IPS DF 6.9 (cell line): Measurements from ENCODE around the gene CNIH2.

Source experiments
- DNase-seq: peaks from one replicate; pipeline ENCODE4 v3.0.0-alpha.2; 2013; ENCODE audit warnings: low read depth, low spot score
- H3K27ac ChIP-seq: one replicate; pipeline ENCODE4 v1.5.1; 2013; ENCODE audit warnings: low read length, control low read depth
- H3K27me3 ChIP-seq: 2 replicates; pipeline ENCODE4 v1.6.1; 2013; ENCODE audit warnings: mild to moderate bottlenecking, low read length; ENCODE audit not compliant: control insufficient read depth, insufficient read depth
- H3K36me3 ChIP-seq: 2 replicates; pipeline ENCODE4 v1.6.1; 2013; ENCODE audit warnings: low read length; ENCODE audit not compliant: control insufficient read depth, insufficient read depth
- H3K4me1 ChIP-seq: 2 replicates; pipeline ENCODE4 v1.6.1; 2013; ENCODE audit warnings: low read length; ENCODE audit not compliant: control insufficient read depth, insufficient read depth
- H3K4me3 ChIP-seq: 2 replicates; pipeline ENCODE4 v1.5.1; 2013; ENCODE audit warnings: mild to moderate bottlenecking, low read length
- H3K9me3 ChIP-seq: 2 replicates; pipeline ENCODE4 v1.6.1; 2013; ENCODE audit warnings: low read length, inconsistent platforms; ENCODE audit not compliant: control insufficient read depth, insufficient read depth
- WGBS: extraction: QIAGEN DNeasy Blood & Tissue Kit; methylation state at CpG from one replicate; pipeline ENCODE4 v1.1.7; 2013; ENCODE audit warnings: mixed read lengths, missing lambda C conversion rate; ENCODE audit not compliant: insufficient read length, insufficient coverage; 5-methylcytosine and 5-hydroxymethylcytosine counted together

The CNIH2 gene

GRCh38 chr11:66277471-66278362, at the start of gene CNIH2:
CNIH2 (plus strand) TSS chr11:66278175; CDS start chr11:66278457, 282 bp downstream.
- WGBS, result no CpG with 5 or more reads among the region's 84 CpGs
- 0 out of 2 replicates have a peak, but pooled peaks cover 3% of the 10 kb centered on the region for H3K36me3 ChIP-seq
- no peaks in the 10 kb centered on the region for H3K9me3 ChIP-seq
- no peak for DNase-seq
- no peaks in the 10 kb centered on the region for H3K27me3 ChIP-seq
- H3K4me1 ChIP-seq, result 0 out of 2 replicates have a peak, but pooled peaks cover 3% of the 10 kb centered on the region
- peak within 1 kb of the TSS; percentile 54; the same call in 1 of the 2 replicates for H3K4me3 ChIP-seq
- H3K27ac ChIP-seq, result no peak within 1 kb of the TSS

GRCh38 chr11:66228521-66228920, 49.5 kb upstream of the CNIH2 start:
- H3K27me3 ChIP-seq, result no peaks in the 10 kb centered on the region
- peak; percentile 9 for DNase-seq
- WGBS, result no CpG with 5 or more reads among the region's 6 CpGs

GRCh38 chr11:66230156-66230555, 47.8 kb upstream of the CNIH2 start:
- Histone ChIP-seq H3K4me3 (no peak overlapping the region), H3K4me1 (no peaks in the 10 kb centered on the region), H3K36me3 (peaks cover 4% of the 10 kb centered on the region; the same call in 1 of the 2 replicates), H3K27me3 (no peaks in the 10 kb centered on the region), H3K9me3 (no peaks in the 10 kb centered on the region), H3K27ac (no peak overlapping the region)
- DNase-seq, result no peak
- WGBS, result no CpG with 5 or more reads among the region's 6 CpGs

More at GRCh38 chr11:66228521-66228920, 49.5 kb upstream of the CNIH2 start:
- Histone ChIP-seq H3K36me3 (no peaks in the 10 kb centered on the region), H3K9me3 (no peaks in the 10 kb centered on the region), H3K27ac (no peak overlapping the region), H3K4me1 (no peaks in the 10 kb centered on the region), H3K4me3 (no peak overlapping the region)

GRCh38 chr11:66230978-66231377, 47.0 kb upstream of the CNIH2 start:
- no peaks in the 10 kb centered on the region for H3K9me3 ChIP-seq
- no peak overlapping the region for H3K4me3 ChIP-seq
- WGBS, result no CpG with 5 or more reads among the region's 14 CpGs
- H3K4me1 ChIP-seq, result no peaks in the 10 kb centered on the region
- DNase-seq, result no peak
- H3K27me3 ChIP-seq, result no peaks in the 10 kb centered on the region
- H3K36me3 ChIP-seq, result peaks cover 4% of the 10 kb centered on the region; the same call in 1 of the 2 replicates
- H3K27ac ChIP-seq, result no peak overlapping the region

- Histone ChIP-seq H3K4me3 (no peak overlapping the region), H3K4me1 (no peaks in the 10 kb centered on the region), H3K27ac (no peak overlapping the region), H3K9me3 (no peaks in the 10 kb centered on the region), H3K36me3 (peaks cover 4% of the 10 kb centered on the region; the same call in 1 of the 2 replicates), H3K27me3 (no peaks in the 10 kb centered on the region)
- DNase-seq, result no peak
- no CpG with 5 or more reads among the region's 7 CpGs for WGBS
These were observed 46.4 kb upstream of the CNIH2 start for GRCh38 chr11:66231561-66231960.

- no peak overlapping the region for H3K4me3 ChIP-seq
- no peaks in the 10 kb centered on the region for H3K9me3 ChIP-seq
- no peaks in the 10 kb centered on the region for H3K4me1 ChIP-seq
- H3K27ac ChIP-seq, result no peak overlapping the region
- no CpG with 5 or more reads among the region's 11 CpGs for WGBS
- peaks cover 4% of the 10 kb centered on the region; the same call in 1 of the 2 replicates for H3K36me3 ChIP-seq
- no peak for DNase-seq
- H3K27me3 ChIP-seq, result no peaks in the 10 kb centered on the region
These were observed 45.2 kb upstream of the CNIH2 start for GRCh38 chr11:66232769-66233168.

GRCh38 chr11:66233301-66233700, 44.7 kb upstream of the CNIH2 start:
- H3K9me3 ChIP-seq, result no peaks in the 10 kb centered on the region
- no peak overlapping the region for H3K4me3 ChIP-seq
- no peak for DNase-seq
- peaks cover 4% of the 10 kb centered on the region; the same call in 1 of the 2 replicates for H3K36me3 ChIP-seq
- H3K27ac ChIP-seq, result no peak overlapping the region
- H3K27me3 ChIP-seq, result no peaks in the 10 kb centered on the region
- no CpG with 5 or more reads among the region's 5 CpGs for WGBS
- no peaks in the 10 kb centered on the region for H3K4me1 ChIP-seq

GRCh38 chr11:66235141-66235540, 42.8 kb upstream of the CNIH2 start:
- H3K4me3 ChIP-seq, result no peak overlapping the region
- WGBS, result no CpG with 5 or more reads among the region's 11 CpGs
- no peaks in the 10 kb centered on the region for H3K9me3 ChIP-seq
- no peak overlapping the region for H3K27ac ChIP-seq
- DNase-seq, result no peak
- no peaks in the 10 kb centered on the region for H3K4me1 ChIP-seq
- H3K27me3 ChIP-seq, result no peaks in the 10 kb centered on the region
- H3K36me3 ChIP-seq, result peaks cover 4% of the 10 kb centered on the region; the same call in 1 of the 2 replicates

- H3K27ac ChIP-seq, result no peak overlapping the region
These were observed 40.1 kb upstream of the CNIH2 start for GRCh38 chr11:66237867-66238266.

GRCh38 chr11:66238786-66239413, 39.1 kb upstream of the CNIH2 start:
- DNase-seq, result no peak
- no CpG with 5 or more reads among the region's 17 CpGs for WGBS
- no peaks in the 10 kb centered on the region for H3K9me3 ChIP-seq
- no peaks in the 10 kb centered on the region for H3K4me1 ChIP-seq
- H3K36me3 ChIP-seq, result peaks cover 5% of the 10 kb centered on the region; the same call in 1 of the 2 replicates
- no peak overlapping the region for H3K4me3 ChIP-seq
- no peak overlapping the region for H3K27ac ChIP-seq
- no peaks in the 10 kb centered on the region for H3K27me3 ChIP-seq

More at GRCh38 chr11:66237867-66238266, 40.1 kb upstream of the CNIH2 start:
- Histone ChIP-seq H3K9me3 (no peaks in the 10 kb centered on the region), H3K4me1 (no peaks in the 10 kb centered on the region), H3K4me3 (no peak overlapping the region), H3K27me3 (no peaks in the 10 kb centered on the region), H3K36me3 (peaks cover 7% of the 10 kb centered on the region; the same call in 1 of the 2 replicates)
- no CpG with 5 or more reads among the region's 6 CpGs for WGBS
- DNase-seq, result no peak
